Natural killer cell treated with Interleukin-12 subunit alpha and Interleukin-12 subunit beta and Interleukin-15 and Interleukin-18, amount 100 ng/mL, for 72 hours (primary cell): ENCODE data around the gene LCN12. TPM values are rescaled to one million over a fixed set of nuclear protein-coding genes. Genes with fewer than 3 reads are reported as not detected.

Experiments
- ATAC-seq, 2 donors: fragments of 150-1000 bp; cut with Tn5 transposase in 1 of 2; sonication (Bioruptor Pico), chemical (Tn5 transposase) in 1 of 2; 2 replicates each; pipeline ENCODE4 v1.10.0; 2021
- DNase-seq: peaks from one replicate; pipeline ENCODE4 v3.0.0; 2022; ENCODE audit warnings: low spot score
- H3K27ac Mint-ChIP-seq, 2 donors: 1 replicate in 1 of 2; 2 replicates in 1 of 2; pipeline ENCODE4 v1.8.0; 2022; ENCODE audit warnings: mixed read lengths in 2 of 2, mild to moderate bottlenecking in 1 of 2, moderate library complexity in 1 of 2
- H3K27me3 Mint-ChIP-seq, 2 donors: 1 replicate in 1 of 2; 2 replicates in 1 of 2; pipeline ENCODE4 v1.8.0; 2022; ENCODE audit warnings: mixed read lengths in 2 of 2
- H3K36me3 Mint-ChIP-seq: one replicate; pipeline ENCODE4 v1.8.0; 2022; ENCODE audit warnings: mixed read lengths
- H3K4me1 Mint-ChIP-seq, 2 donors: 1 replicate in 1 of 2; 2 replicates in 1 of 2; pipeline ENCODE4 v1.8.0; 2022; ENCODE audit warnings: low read depth in 2 of 2, mixed read lengths in 2 of 2, mild to moderate bottlenecking in 1 of 2
- H3K4me3 Mint-ChIP-seq: one replicate; pipeline ENCODE4 v1.8.0; 2022; ENCODE audit warnings: mixed read lengths
- H3K9me3 Mint-ChIP-seq: 2 replicates; pipeline ENCODE4 v1.8.0; 2022; ENCODE audit warnings: mixed read lengths
- total RNA-seq, 2 donors: library from RNA; stranded (reverse); gene quantifications; one replicate each; pipeline ENCODE4 v1.2.3, GENCODE V29; 2022

LCN12 gene
- total RNA-seq, 2 donors from 2014 or later: 2.0 to 2.2 TPM

DNA sequence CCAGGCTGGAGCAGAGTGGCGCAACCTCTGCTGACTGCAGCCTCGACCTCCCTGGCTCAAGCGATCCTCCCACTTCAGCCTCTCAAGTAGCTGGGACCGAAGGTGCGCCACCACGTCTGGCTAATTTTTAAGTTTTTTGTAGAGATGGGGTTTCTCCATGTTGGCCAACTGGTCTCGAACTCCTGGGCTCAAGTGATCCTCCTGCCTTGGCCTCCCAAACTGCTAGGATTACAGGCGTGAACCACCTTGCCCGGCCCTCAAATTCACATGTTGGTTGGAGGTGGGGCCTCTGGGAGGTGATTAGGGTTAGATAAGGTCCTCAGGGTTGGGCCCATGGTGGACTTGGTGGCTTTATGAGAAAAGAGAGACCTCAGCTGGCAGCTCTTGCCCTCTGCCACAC lies 10.1 kb downstream of the LCN12 start:
- H3K4me1 Mint-ChIP-seq: peaks cover 23 to 39% of the 10 kb centered on the region in 2 donors
- ATAC-seq (no peak), DNase-seq (no peak)
- no peaks in the 10 kb centered on the region for H3K36me3 Mint-ChIP-seq
- no peaks in the 10 kb centered on the region for H3K27me3 Mint-ChIP-seq
- no peak overlapping the region for H3K4me3 Mint-ChIP-seq
- H3K27ac Mint-ChIP-seq: no peak overlapping the region
- H3K9me3 Mint-ChIP-seq: no peaks in the 10 kb centered on the region

DNA sequence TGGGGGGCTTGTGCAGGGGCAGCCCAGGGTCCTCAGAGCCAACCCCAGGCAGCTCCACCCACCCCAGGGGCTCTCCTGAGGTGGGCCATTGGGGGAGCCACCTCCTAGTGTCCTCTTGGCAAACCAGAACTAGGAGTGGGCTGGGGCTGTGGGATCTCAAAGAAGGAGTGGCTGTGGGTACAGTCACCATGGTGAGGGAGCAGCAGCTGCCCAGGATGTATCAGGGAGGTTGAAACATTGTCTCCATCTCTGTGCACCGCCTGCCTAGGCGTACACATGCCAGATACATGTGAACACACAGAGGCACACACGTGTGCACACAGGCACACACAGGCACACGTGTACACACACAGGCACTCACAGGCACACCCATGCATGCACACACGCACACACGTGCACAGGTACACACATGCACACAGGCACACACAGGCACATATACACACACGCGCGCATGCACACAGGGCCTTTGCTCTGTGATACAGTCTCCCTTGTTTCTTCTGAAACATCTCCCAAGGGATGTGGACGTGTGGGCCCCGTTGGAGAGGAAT lies 10.7 kb downstream of the LCN12 start:
- Mint-ChIP-seq H3K36me3 (no peaks in the 10 kb centered on the region), H3K9me3 (no peaks in the 10 kb centered on the region), H3K27ac (no peak overlapping the region), H3K4me1 (peaks cover 23 to 35% of the 10 kb centered on the region in 2 donors), H3K27me3 (no peaks in the 10 kb centered on the region), H3K4me3 (no peak overlapping the region)
- DNase-seq (no peak), ATAC-seq (no peak)

DNA sequence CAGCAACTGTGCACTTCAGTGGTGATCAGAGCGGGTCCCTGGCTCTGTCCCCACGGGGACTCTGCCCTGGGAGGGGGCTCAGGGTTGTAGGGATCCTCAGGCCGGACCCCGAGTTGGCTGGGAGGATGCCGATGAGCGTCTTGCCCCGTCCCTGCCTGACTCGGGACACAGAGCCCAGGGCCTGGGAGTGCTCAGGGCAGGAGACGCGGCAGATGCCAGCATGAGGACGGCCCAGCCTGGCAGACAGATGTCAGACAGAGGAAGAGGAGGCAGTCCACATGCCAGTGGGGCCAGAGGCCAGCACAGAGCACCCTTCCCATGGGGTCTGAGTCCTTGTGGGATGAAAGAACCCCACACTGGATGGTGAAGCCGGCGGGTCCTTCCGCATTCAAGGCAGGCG lies 11.3 kb downstream of the LCN12 start:
- Mint-ChIP-seq H3K36me3 (no peaks in the 10 kb centered on the region), H3K4me1 (peaks cover 23 to 30% of the 10 kb centered on the region in 2 donors), H3K4me3 (no peak overlapping the region), H3K27me3 (no peaks in the 10 kb centered on the region), H3K9me3 (no peaks in the 10 kb centered on the region), H3K27ac (no peak overlapping the region)
- no peak for DNase-seq
- no peak for ATAC-seq

DNA sequence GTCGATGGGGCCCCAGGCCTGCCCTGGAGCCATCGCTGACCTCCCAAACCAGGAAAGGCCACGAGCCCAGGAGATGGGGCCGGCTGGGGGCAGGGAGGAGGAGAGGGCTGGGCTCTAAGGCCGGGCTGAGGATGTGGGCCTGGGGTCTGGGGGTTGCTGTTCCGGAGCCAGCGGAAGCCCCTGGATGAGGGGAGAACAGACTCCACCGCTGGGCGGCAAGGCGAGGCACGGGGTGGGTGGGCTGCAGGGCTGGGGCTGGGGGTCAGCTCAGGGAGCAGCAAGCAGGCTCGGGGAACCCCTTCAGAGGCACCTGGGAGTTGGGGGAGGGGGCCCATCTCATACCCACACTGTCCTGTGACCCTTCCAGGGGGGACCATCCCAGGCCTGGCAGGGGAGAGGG lies 11.7 kb downstream of the LCN12 start:
- Mint-ChIP-seq H3K27me3 (no peaks in the 10 kb centered on the region), H3K27ac (no peak overlapping the region), H3K4me1 (peaks cover 23 to 29% of the 10 kb centered on the region in 2 donors), H3K4me3 (no peak overlapping the region), H3K36me3 (no peaks in the 10 kb centered on the region), H3K9me3 (no peaks in the 10 kb centered on the region)
- no peak for ATAC-seq
- no peak for DNase-seq

- no peak for ATAC-seq
- Mint-ChIP-seq H3K4me1 (peaks cover 23 to 27% of the 10 kb centered on the region in 2 donors), H3K36me3 (no peaks in the 10 kb centered on the region), H3K27me3 (no peaks in the 10 kb centered on the region), H3K27ac (no peak overlapping the region), H3K4me3 (no peak overlapping the region), H3K9me3 (no peaks in the 10 kb centered on the region)
- DNase-seq: no peak
These were observed 12.2 kb downstream of the LCN12 start for GRCh38 chr9:136964171-136964689.

- H3K4me3 Mint-ChIP-seq: no peak overlapping the region
- no peaks in the 10 kb centered on the region for H3K9me3 Mint-ChIP-seq
- peaks cover 22 to 27% of the 10 kb centered on the region in 2 donors for H3K4me1 Mint-ChIP-seq
- DNase-seq (no peak), ATAC-seq (no peak)
- no peaks in the 10 kb centered on the region for H3K36me3 Mint-ChIP-seq
- no peak overlapping the region for H3K27ac Mint-ChIP-seq
- H3K27me3 Mint-ChIP-seq: no peaks in the 10 kb centered on the region
These were observed 12.9 kb downstream of the LCN12 start for GRCh38 chr9:136964833-136965422.

- Mint-ChIP-seq H3K27me3 (no peaks in the 10 kb centered on the region), H3K4me3 (peak overlapping the region; percentile 73), H3K36me3 (no peaks in the 10 kb centered on the region), H3K27ac (peak overlapping the region; percentile 43 to 91), H3K9me3 (no peaks in the 10 kb centered on the region), H3K4me1 (peaks cover 19% of the 10 kb centered on the region in 2 donors)
- DNase-seq: no peak
- ATAC-seq: peak; percentile 39 to 52
These were observed 13.9 kb downstream of the LCN12 start for GRCh38 chr9:136965771-136966484.

- DNase-seq: no peak
- peaks cover 7 to 11% of the 10 kb centered on the region in 2 donors for H3K4me1 Mint-ChIP-seq
- H3K36me3 Mint-ChIP-seq: no peaks in the 10 kb centered on the region
- H3K9me3 Mint-ChIP-seq: no peaks in the 10 kb centered on the region
- ATAC-seq: no peak
- no peak overlapping the region for H3K4me3 Mint-ChIP-seq
- H3K27me3 Mint-ChIP-seq: no peaks in the 10 kb centered on the region
- no peak overlapping the region for H3K27ac Mint-ChIP-seq
These were observed 16.5 kb downstream of the LCN12 start for GRCh38 chr9:136968333-136969127.

GRCh38 chr9:136969150-136969549 lies 17.1 kb downstream of the LCN12 start:
- Mint-ChIP-seq H3K4me3 (no peak overlapping the region), H3K27ac (no peak overlapping the region), H3K4me1 (peaks cover 7 to 11% of the 10 kb centered on the region in 2 donors), H3K9me3 (no peaks in the 10 kb centered on the region), H3K27me3 (no peaks in the 10 kb centered on the region), H3K36me3 (no peaks in the 10 kb centered on the region)
- no peak for DNase-seq
- no peak for ATAC-seq

- Mint-ChIP-seq H3K27ac (no peak overlapping the region), H3K4me3 (no peak overlapping the region), H3K27me3 (no peaks in the 10 kb centered on the region), H3K9me3 (no peaks in the 10 kb centered on the region), H3K36me3 (no peaks in the 10 kb centered on the region), H3K4me1 (peaks cover 7 to 11% of the 10 kb centered on the region in 2 donors)
- no peak for ATAC-seq
- DNase-seq: no peak
These were observed 17.7 kb downstream of the LCN12 start for GRCh38 chr9:136969774-136970173.

DNA sequence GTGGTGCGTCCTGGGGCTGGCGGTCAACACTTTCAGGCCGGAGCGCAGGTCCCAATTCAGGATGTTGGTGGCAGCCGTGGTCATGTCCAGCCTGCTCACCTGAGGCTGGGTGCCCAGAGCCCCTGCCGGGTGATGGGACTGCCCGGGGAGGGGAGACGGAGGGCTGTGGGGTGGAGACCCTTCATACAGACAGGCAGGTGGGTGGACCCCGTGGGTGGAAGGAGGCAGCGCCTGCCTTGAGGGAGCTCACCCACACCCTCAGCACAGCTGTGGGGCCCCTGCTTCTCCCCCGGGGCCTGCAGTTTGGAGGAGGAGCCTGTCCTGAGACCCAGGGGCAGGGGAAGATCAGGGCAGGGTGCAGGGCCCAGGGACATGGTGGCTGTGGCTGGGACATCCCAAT lies 18.3 kb downstream of the LCN12 start:
- no peak for DNase-seq
- no peak for ATAC-seq
- no peak overlapping the region for H3K4me3 Mint-ChIP-seq
- peaks cover 11 to 14% of the 10 kb centered on the region in 2 donors for H3K4me1 Mint-ChIP-seq
- H3K27me3 Mint-ChIP-seq: no peaks in the 10 kb centered on the region
- no peak overlapping the region for H3K27ac Mint-ChIP-seq
- H3K9me3 Mint-ChIP-seq: no peaks in the 10 kb centered on the region
- no peaks in the 10 kb centered on the region for H3K36me3 Mint-ChIP-seq

- H3K4me3 Mint-ChIP-seq: no peak overlapping the region
- H3K36me3 Mint-ChIP-seq: no peaks in the 10 kb centered on the region
- H3K4me1 Mint-ChIP-seq: peaks cover 6 to 13% of the 10 kb centered on the region in 2 donors
- H3K27ac Mint-ChIP-seq: no peak overlapping the region
- DNase-seq (no peak), ATAC-seq (no peak)
- H3K27me3 Mint-ChIP-seq: no peaks in the 10 kb centered on the region
- no peaks in the 10 kb centered on the region for H3K9me3 Mint-ChIP-seq
These were observed 19.7 kb downstream of the LCN12 start for GRCh38 chr9:136971746-136972145.

GRCh38 chr9:136972335-136972734 lies 20.3 kb downstream of the LCN12 start:
- Mint-ChIP-seq H3K4me1 (peaks cover 6 to 13% of the 10 kb centered on the region in 2 donors), H3K36me3 (no peaks in the 10 kb centered on the region), H3K4me3 (no peak overlapping the region), H3K27ac (no peak overlapping the region), H3K27me3 (no peaks in the 10 kb centered on the region), H3K9me3 (no peaks in the 10 kb centered on the region)
- DNase-seq: no peak
- no peak for ATAC-seq

GRCh38 chr9:136972743-136973142 lies 20.7 kb downstream of the LCN12 start:
- no peak for ATAC-seq
- Mint-ChIP-seq H3K27me3 (no peaks in the 10 kb centered on the region), H3K9me3 (no peaks in the 10 kb centered on the region), H3K4me3 (no peak overlapping the region), H3K4me1 (peaks cover 6 to 13% of the 10 kb centered on the region in 2 donors), H3K27ac (no peak overlapping the region), H3K36me3 (no peaks in the 10 kb centered on the region)
- DNase-seq: no peak
